GM12891 (cell line): ENCODE data around the gene VWA5B2.

ENCODE experiments used
- DNase-seq: peaks from one replicate; pipeline ENCODE4 v3.0.0; 2011; ENCODE audit warnings: low spot score; ENCODE audit not compliant: insufficient read length
- FAIRE-seq: peaks from 2 replicates; lab custom pipeline; 2011; peaks lifted over from hg19 to GRCh38; lab: Jason Lieb, UNC
- PAX5 ChIP-seq: IDR thresholded peaks from 2 replicates; pipeline ENCODE4 v1.6.1; 2011; ENCODE audit warnings: low read length, moderate library complexity, mild to moderate bottlenecking; ENCODE audit not compliant: insufficient read depth, severe bottlenecking
- POLR2A ChIP-seq: IDR thresholded peaks from 2 replicates; pipeline ENCODE4 v1.6.1; 2011; ENCODE audit warnings: low read depth, low read length, control low read depth
- POLR2AphosphoS5 ChIP-seq: IDR thresholded peaks from 2 replicates; pipeline ENCODE4 v1.6.1; 2011; ENCODE audit warnings: low read depth, low read length, control low read depth
- POU2F2 ChIP-seq: IDR thresholded peaks from 2 replicates; pipeline ENCODE4 v1.6.1; 2011; ENCODE audit warnings: low read depth, mild to moderate bottlenecking, control low read depth, low read length, moderate library complexity
- SPI1 ChIP-seq: IDR thresholded peaks from 2 replicates; pipeline ENCODE4 v1.6.1; 2011; ENCODE audit warnings: low read depth, low read length, control low read depth
- TAF1 ChIP-seq: IDR thresholded peaks from 2 replicates; pipeline ENCODE4 v1.6.1; 2011; ENCODE audit warnings: low read depth, low read length, control low read depth

The VWA5B2 gene

GRCh38 chr3:184234224-184234623 lies 4.8 kb downstream of the VWA5B2 start:
- FAIRE-seq (no peak), DNase-seq (no peak)
- TF ChIP-seq SPI1 (no peak), PAX5 (no peak), POLR2AphosphoS5 (no peak), POU2F2 (no peak), POLR2A (no peak), TAF1 (no peak)

- no peak for DNase-seq
- FAIRE-seq, result no peak
- TF ChIP-seq SPI1, result no peak
Observed at GRCh38 chr3:184234671-184235380, 5.4 kb downstream of the VWA5B2 start.

- TF ChIP-seq SPI1, result no peak
- TF ChIP-seq POLR2A, result no peak
- TF ChIP-seq TAF1, result no peak
- TF ChIP-seq POLR2AphosphoS5, result no peak
- TF ChIP-seq PAX5, result no peak
- TF ChIP-seq POU2F2, result no peak
- FAIRE-seq, result no peak
- DNase-seq, result no peak
Observed at GRCh38 chr3:184235381-184236032, 6.1 kb downstream of the VWA5B2 start.

- no peak for FAIRE-seq
- no peak for TF ChIP-seq SPI1
- TF ChIP-seq TAF1, result no peak
- TF ChIP-seq POLR2A, result no peak
- TF ChIP-seq POLR2AphosphoS5, result no peak
- no peak for TF ChIP-seq PAX5
- no peak for TF ChIP-seq POU2F2
- no peak for DNase-seq
Observed at GRCh38 chr3:184236033-184236410, 6.6 kb downstream of the VWA5B2 start.

GRCh38 chr3:184236636-184237035 lies 7.3 kb downstream of the VWA5B2 start:
- TF ChIP-seq TAF1 (no peak), SPI1 (no peak), POLR2A (no peak), POLR2AphosphoS5 (no peak), PAX5 (no peak), POU2F2 (no peak)
- FAIRE-seq (no peak), DNase-seq (no peak)

- DNase-seq, result no peak
- FAIRE-seq, result no peak
- TF ChIP-seq POLR2AphosphoS5 (no peak), TAF1 (no peak), PAX5 (no peak), SPI1 (no peak), POLR2A (no peak), POU2F2 (no peak)
Observed at GRCh38 chr3:184237211-184237610, 7.8 kb downstream of the VWA5B2 start.

GRCh38 chr3:184237807-184238206 lies 8.4 kb downstream of the VWA5B2 start:
- DNase-seq, result no peak
- no peak for FAIRE-seq
- TF ChIP-seq SPI1, result no peak
- TF ChIP-seq POLR2A, result no peak
- no peak for TF ChIP-seq TAF1
- no peak for TF ChIP-seq PAX5
- TF ChIP-seq POU2F2, result no peak
- TF ChIP-seq POLR2AphosphoS5, result no peak

GRCh38 chr3:184238246-184238818 lies 8.9 kb downstream of the VWA5B2 start:
- TF ChIP-seq SPI1 (no peak), TAF1 (no peak), POU2F2 (no peak), POLR2AphosphoS5 (no peak), PAX5 (no peak), POLR2A (no peak)
- DNase-seq, result no peak
- no peak for FAIRE-seq

- TF ChIP-seq SPI1 (no peak), POLR2A (no peak), POU2F2 (no peak), PAX5 (no peak)
- DNase-seq, result no peak
- no peak for FAIRE-seq
Observed at GRCh38 chr3:184239221-184239620, 9.8 kb downstream of the VWA5B2 start.

- DNase-seq (no peak), FAIRE-seq (no peak)
- TF ChIP-seq POLR2A (no peak), POU2F2 (no peak), POLR2AphosphoS5 (no peak), SPI1 (no peak), TAF1 (no peak), PAX5 (no peak)
Observed at GRCh38 chr3:184239708-184240107, 10.3 kb downstream of the VWA5B2 start.
